ENCODE measurements around the gene NEURL1.

- TF ChIP-seq CTCF (conservative IDR thresholded peaks at IDR 0.05; ENCODE audit: low read length) (no peak), EZH2phosphoT487 (IDR thresholded peaks at IDR 0.05; ENCODE audit: borderline replicate concordance) (no peak)
These were observed 86.5 kb downstream of the NEURL1 start for GRCh38 chr10:103580011-103580410.
